GM12878 (cell line): ENCODE data around the gene NTRK3.

Experiments
- BRCA1 ChIP-seq: IDR thresholded peaks from 2 replicates; pipeline ENCODE4 v1.6.1; 2011; ENCODE audit warnings: low read depth, low read length, improper control_type of control experiment
- CBFB ChIP-seq: IDR thresholded peaks from 2 replicates; pipeline ENCODE4 v1.6.1; 2016; ENCODE audit warnings: antibody characterized with exemption, low read depth
- ESRRA ChIP-seq: IDR thresholded peaks from 2 replicates; pipeline ENCODE4 v1.6.1; 2012; ENCODE audit warnings: mild to moderate bottlenecking, low read length, improper control_type of control experiment
- FOS ChIP-seq: IDR thresholded peaks from 3 replicates; pipeline ENCODE4 v1.6.1; 2011; ENCODE audit warnings: borderline replicate concordance; ENCODE audit not compliant: insufficient read length; ENCODE audit errors: extremely low read depth
- MXI1 ChIP-seq: fragments of 150-350 bp; IDR thresholded peaks from 2 replicates; pipeline ENCODE4 v1.6.1; 2011; ENCODE audit warnings: low read depth, mild to moderate bottlenecking, inconsistent platforms, low read length, improper control_type of control experiment
- MYC ChIP-seq: IDR thresholded peaks from 2 replicates; pipeline ENCODE4 v1.6.1; 2011; ENCODE audit warnings: mild to moderate bottlenecking, low read length, moderate library complexity, inconsistent platforms; ENCODE audit not compliant: insufficient read depth, insufficient replicate concordance, insufficient read length, severe bottlenecking
- PAX5 ChIP-seq: IDR thresholded peaks from 2 replicates; pipeline ENCODE4 v1.6.1; 2011; ENCODE audit warnings: low read depth, low read length, borderline replicate concordance
- PAX8 ChIP-seq: fragments of 450-650 bp; IDR thresholded peaks from 2 replicates; pipeline ENCODE4 v1.6.1; 2017; ENCODE audit warnings: mild to moderate bottlenecking, moderate library complexity
- POLR2A ChIP-seq: IDR thresholded peaks from 2 replicates; pipeline ENCODE4 v1.6.1; 2011; ENCODE audit warnings: low read depth, mild to moderate bottlenecking, low read length
- SRF ChIP-seq, 2 experiments: IDR thresholded peaks; 2 replicates each; pipeline ENCODE4 v1.6.1; 2011; ENCODE audit warnings: low read depth in 2 of 2, low read length in 2 of 2, mild to moderate bottlenecking in 1 of 2, moderate library complexity in 1 of 2
- TF ChIP-seq, protein P1 (sequence below), 3 experiments: IDR thresholded peaks in 2 of 3; conservative IDR thresholded peaks in 1 of 3; 2 replicates each; pipeline ENCODE4 v1.5.1; 2011; ENCODE audit warnings: low read depth in 3 of 3, low read length in 3 of 3, mild to moderate bottlenecking in 3 of 3, control low read depth in 2 of 3, moderate library complexity in 2 of 3, inconsistent platforms in 1 of 3, mixed read lengths in 1 of 3; ENCODE audit not compliant: control insufficient read depth in 2 of 3, insufficient read depth in 1 of 3; ENCODE audit errors: extremely low read depth in 1 of 3

DNA sequence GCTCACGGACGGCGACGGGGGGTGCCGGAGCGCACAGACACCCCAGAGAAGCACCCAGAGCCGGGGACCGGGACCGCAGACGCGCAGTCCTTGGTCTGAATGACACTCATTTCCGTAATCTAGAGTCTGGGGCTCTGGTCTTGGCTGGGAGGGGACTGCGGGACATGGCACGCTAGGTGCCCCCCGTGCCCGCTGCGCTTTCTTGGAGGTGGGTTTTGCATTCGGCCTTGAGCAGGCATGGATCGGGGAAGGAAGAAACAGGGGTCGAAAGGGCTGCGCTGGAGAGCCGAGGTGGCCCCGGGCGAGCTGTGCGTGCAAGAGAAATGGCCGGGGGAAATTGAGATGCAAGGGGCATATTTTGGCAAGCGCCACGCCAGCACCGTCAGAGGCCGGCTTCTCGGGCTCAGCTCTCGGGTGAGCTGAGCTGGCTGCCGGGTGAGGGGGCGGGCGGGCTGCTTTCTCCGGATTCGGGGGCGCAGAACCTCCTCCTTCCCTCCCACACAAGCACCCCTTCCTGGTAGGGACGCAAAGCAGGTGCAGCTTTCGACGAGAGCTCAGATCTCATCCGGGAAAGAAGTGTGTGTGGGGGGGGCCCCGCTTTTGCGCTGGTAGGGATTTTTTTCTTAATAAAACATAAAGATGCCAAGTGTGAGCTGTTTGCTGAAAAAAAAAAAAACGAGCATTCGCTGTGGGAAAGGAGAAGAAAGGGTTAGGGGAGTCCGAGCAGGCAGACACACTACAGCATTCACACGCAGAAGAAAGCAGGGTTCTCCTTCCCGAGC, 963 bp upstream of the NTRK3 start:
- no peak for TF ChIP-seq ESRRA
- no peak for TF ChIP-seq CBFB
- TF ChIP-seq MXI1, result no peak
- TF ChIP-seq SRF (IDR thresholded peaks at IDR 0.05; ENCODE audit: low read depth in 2 of 2, low read length in 2 of 2), result no peak
- TF ChIP-seq POLR2A, result no peak
- no peak for TF ChIP-seq BRCA1
- no peak for TF ChIP-seq MYC
- TF ChIP-seq, protein P1, sequence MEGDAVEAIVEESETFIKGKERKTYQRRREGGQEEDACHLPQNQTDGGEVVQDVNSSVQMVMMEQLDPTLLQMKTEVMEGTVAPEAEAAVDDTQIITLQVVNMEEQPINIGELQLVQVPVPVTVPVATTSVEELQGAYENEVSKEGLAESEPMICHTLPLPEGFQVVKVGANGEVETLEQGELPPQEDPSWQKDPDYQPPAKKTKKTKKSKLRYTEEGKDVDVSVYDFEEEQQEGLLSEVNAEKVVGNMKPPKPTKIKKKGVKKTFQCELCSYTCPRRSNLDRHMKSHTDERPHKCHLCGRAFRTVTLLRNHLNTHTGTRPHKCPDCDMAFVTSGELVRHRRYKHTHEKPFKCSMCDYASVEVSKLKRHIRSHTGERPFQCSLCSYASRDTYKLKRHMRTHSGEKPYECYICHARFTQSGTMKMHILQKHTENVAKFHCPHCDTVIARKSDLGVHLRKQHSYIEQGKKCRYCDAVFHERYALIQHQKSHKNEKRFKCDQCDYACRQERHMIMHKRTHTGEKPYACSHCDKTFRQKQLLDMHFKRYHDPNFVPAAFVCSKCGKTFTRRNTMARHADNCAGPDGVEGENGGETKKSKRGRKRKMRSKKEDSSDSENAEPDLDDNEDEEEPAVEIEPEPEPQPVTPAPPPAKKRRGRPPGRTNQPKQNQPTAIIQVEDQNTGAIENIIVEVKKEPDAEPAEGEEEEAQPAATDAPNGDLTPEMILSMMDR (IDR thresholded peaks at IDR 0.05 in 2 of 3, conservative IDR thresholded peaks at IDR 0.05 in 1 of 3; ENCODE audit: control insufficient read depth in 2 of 3, extremely low read depth in 1 of 3, insufficient read depth in 1 of 3, low read depth in 3 of 3, low read length in 3 of 3), result no peak
- TF ChIP-seq FOS, result no peak
- no peak for TF ChIP-seq PAX5
- TF ChIP-seq PAX8, result no peak
